ENCODE measurements around the gene ITPKB.

DNA sequence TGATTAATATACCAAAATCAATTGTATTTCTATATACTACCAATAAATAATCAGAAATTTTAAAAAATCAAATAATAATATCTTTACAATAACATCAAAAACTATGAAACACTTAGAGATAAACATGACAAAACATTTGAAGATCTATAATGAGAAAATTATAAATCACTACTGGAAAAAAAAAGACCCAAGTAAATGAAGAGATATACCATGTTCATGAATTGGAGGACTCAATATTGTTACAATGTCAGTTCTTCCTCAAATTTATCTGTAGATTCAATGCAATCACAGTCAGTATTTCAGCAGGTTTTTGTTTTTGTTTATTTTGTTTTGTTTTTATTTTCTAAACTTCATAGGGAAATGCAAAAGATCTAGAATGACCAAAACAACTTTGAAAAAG, 4.2 kb upstream of the ITPKB start:
- TF ChIP-seq, protein P1, sequence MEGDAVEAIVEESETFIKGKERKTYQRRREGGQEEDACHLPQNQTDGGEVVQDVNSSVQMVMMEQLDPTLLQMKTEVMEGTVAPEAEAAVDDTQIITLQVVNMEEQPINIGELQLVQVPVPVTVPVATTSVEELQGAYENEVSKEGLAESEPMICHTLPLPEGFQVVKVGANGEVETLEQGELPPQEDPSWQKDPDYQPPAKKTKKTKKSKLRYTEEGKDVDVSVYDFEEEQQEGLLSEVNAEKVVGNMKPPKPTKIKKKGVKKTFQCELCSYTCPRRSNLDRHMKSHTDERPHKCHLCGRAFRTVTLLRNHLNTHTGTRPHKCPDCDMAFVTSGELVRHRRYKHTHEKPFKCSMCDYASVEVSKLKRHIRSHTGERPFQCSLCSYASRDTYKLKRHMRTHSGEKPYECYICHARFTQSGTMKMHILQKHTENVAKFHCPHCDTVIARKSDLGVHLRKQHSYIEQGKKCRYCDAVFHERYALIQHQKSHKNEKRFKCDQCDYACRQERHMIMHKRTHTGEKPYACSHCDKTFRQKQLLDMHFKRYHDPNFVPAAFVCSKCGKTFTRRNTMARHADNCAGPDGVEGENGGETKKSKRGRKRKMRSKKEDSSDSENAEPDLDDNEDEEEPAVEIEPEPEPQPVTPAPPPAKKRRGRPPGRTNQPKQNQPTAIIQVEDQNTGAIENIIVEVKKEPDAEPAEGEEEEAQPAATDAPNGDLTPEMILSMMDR (IDR thresholded peaks at IDR 0.05): no peak
- no peak for TF ChIP-seq POLR2A (IDR thresholded peaks at IDR 0.05)

Measured in heart left ventricle (tissue), 13 donors.